Body of pancreas (tissue), 4 donors: Measurements from ENCODE around the gene KIF3A.

Experiments
- CTCF ChIP-seq, 7 experiments: fragments of 450-650 bp in 4 of 7; fragments of 200-600 bp in 3 of 7; sonication (generic) in 3 of 7; IDR thresholded peaks; one replicate each; pipeline ENCODE4 v1.5.1; 2016 to 2019; ENCODE audit warnings: antibody characterized with exemption in 7 of 7
- POLR2A ChIP-seq, 3 donors: fragments of 450-650 bp; IDR thresholded peaks; one replicate each; pipeline ENCODE4 v1.6.1; 2016; ENCODE audit warnings: antibody characterized with exemption in 3 of 3, mild to moderate bottlenecking in 2 of 3

DNA sequence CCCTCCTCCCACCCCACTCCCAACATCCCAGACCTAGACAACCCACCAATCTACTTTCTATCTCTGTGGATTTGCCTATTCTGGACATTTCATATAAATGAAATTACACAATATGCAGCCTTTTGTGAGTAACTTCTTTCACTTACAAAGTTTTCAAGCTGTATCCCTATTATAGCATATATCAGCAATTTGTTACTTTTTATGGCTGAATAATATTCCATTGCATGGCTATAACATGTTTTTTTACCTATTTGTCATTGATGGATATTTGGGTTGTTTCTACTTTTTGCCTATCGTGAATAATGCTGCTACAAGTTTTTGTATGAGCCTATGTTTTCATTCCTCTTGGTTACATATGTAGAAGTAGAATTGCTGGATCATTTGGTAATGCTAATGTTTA, 1.9 kb upstream of the KIF3A start:
- TF ChIP-seq POLR2A (IDR thresholded peaks at IDR 0.05) (no peak), CTCF (IDR thresholded peaks at IDR 0.05) (no peak)
